HEK293T (cell line): ENCODE measurements around the gene CISTR.

Source experiments
- BHLHE40 ChIP-seq: fragments of 450-650 bp; IDR thresholded peaks from 2 replicates; pipeline ENCODE4 v1.6.1; 2016; ENCODE audit warnings: mild to moderate bottlenecking, moderate library complexity, borderline replicate concordance
- SUZ12 ChIP-seq: fragments of 450-650 bp; IDR thresholded peaks from 2 replicates; pipeline ENCODE4 v1.6.1; 2016; ENCODE audit warnings: mild to moderate bottlenecking

DNA sequence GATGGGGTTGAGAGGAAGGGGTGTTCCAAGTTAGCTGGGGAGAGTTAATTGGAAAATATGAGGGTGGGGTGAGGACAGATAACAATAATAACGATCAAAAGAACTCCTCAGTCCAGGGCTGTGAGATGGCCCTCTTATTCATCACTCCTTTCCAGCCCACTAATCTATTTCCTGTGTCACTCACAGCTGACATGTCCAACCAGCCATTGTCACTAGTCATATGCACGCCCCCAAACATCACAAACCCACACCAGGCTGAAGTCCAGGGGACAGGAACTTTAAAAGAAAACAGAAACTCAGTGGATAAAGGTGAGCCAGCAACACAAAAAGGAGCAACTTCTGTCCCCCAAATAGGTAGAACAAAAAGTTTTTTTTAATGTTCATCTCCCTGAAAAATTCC is 25.4 kb downstream of the CISTR start:
- no peak for TF ChIP-seq BHLHE40
- no peak for TF ChIP-seq SUZ12
